Mesendoderm (in vitro differentiated cells): Measurements from ENCODE around the gene YEATS4. TPM values are rescaled to one million over a fixed set of nuclear protein-coding genes. Genes with fewer than 3 reads are reported as not detected.

ENCODE experiments used
- small RNA-seq: library from polyadenylated mRNA; stranded (forward); fragments of <200 nt; extraction: miRNeasy Mini kit (QIAGEN cat#:217004); gene quantifications from one replicate; pipeline ENCODE3, GENCODE V24; 2013; ENCODE audit not compliant: insufficient read depth

The YEATS4 gene

Small RNA genes lying within 50 kb of the gene (small RNA-seq; reads per million reads assigned to genes)
- gene RN7SL804P: not detected
